Measurements from ENCODE around the gene KAZALD1.

The KAZALD1 gene, protein sequence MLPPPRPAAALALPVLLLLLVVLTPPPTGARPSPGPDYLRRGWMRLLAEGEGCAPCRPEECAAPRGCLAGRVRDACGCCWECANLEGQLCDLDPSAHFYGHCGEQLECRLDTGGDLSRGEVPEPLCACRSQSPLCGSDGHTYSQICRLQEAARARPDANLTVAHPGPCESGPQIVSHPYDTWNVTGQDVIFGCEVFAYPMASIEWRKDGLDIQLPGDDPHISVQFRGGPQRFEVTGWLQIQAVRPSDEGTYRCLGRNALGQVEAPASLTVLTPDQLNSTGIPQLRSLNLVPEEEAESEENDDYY

DNA sequence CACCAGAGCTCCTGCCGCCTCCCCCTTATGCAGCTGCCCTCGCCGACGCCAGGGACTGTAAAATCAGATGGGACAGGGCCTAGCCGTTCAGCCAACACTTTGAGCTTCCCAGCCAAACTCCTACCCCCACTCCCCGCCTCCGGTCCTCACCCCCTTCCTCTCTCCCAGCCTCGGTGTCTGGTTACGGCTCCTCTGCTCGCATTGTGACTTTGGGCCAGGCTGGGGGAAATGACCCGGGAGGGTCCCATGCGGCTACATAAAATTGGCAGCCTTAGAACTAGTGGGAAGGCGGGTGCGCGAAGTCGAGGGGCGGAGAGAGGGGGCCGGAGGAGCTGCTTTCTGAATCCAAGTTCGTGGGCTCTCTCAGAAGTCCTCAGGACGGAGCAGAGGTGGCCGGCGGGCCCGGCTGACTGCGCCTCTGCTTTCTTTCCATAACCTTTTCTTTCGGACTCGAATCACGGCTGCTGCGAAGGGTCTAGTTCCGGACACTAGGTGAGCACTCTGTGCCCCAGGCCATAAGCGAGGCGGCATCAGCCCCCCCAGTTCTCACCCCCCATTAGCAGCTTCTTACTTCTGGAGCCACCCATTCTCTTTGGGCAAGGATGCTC, at the start of gene KAZALD1:
Gene KAZALD1 (plus strand): TSS at position 366 of the 608 bp plus-strand sequence. CDS start 604 bp downstream, outside the sequence.
- DNase-seq (ENCODE audit: extremely low read depth in 1 of 2, low read depth in 1 of 2) = no peak

GRCh38 chr10:101012525-101013364, 49.0 kb upstream of the KAZALD1 start:
- peak; percentile 53 to 75 for DNase-seq (ENCODE audit: extremely low read depth in 1 of 2, low read depth in 1 of 2)

GRCh38 chr10:101013365-101013825, 48.4 kb upstream of the KAZALD1 start:
- no peak for DNase-seq (ENCODE audit: extremely low read depth in 1 of 2, low read depth in 1 of 2)

GRCh38 chr10:101014230-101014884, 47.4 kb upstream of the KAZALD1 start:
- DNase-seq (ENCODE audit: extremely low read depth in 1 of 2, low read depth in 1 of 2) = peak; percentile 39 to 59

DNA sequence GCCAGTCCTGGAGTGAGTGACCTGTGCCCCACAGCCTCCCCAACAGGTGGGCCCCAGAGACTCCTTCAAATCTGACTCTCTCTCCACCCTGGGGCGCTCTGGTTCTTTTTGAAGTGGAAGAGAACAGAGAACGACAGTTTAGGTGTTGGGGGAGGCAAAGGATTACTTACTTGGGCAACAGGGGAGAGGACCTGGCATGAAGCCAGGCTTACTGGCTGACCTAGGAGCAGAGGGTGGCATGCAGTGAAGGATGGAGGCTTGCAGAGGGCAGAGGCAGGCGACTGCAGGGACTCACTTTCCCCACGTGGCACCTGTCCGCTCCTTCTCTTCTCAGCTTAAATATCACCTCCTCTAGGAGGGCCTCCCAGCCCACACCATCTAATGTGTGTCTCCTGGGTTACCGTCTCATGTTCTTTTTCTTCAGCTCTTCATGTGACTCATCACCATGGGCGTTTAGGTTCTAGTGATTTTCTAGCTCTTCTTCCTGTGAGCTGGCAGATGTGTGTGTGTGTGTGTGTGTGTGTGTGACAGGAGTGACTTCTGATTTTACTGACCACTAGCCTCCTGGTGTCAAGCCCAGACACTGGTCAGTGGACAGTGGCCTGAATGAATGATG, 46.7 kb upstream of the KAZALD1 start:
- no peak for DNase-seq (ENCODE audit: extremely low read depth in 1 of 2, low read depth in 1 of 2)

- no peak for DNase-seq (ENCODE audit: extremely low read depth in 1 of 2, low read depth in 1 of 2)
Measured at GRCh38 chr10:101015582-101015973, 46.2 kb upstream of the KAZALD1 start.

- no peak for DNase-seq (ENCODE audit: extremely low read depth in 1 of 2, low read depth in 1 of 2)
Measured at GRCh38 chr10:101016814-101017213, 45.0 kb upstream of the KAZALD1 start.

GRCh38 chr10:101018118-101018599, 43.6 kb upstream of the KAZALD1 start:
- no peak for DNase-seq (ENCODE audit: extremely low read depth in 1 of 2, low read depth in 1 of 2)

GRCh38 chr10:101018600-101019439, 43.0 kb upstream of the KAZALD1 start:
- DNase-seq (ENCODE audit: extremely low read depth in 1 of 2, low read depth in 1 of 2) = peak; percentile 56 to 67

- DNase-seq (ENCODE audit: extremely low read depth in 1 of 2, low read depth in 1 of 2) = no peak
Measured at GRCh38 chr10:101019440-101019703, 42.4 kb upstream of the KAZALD1 start.

GRCh38 chr10:101020427-101021075, 41.2 kb upstream of the KAZALD1 start:
- DNase-seq (ENCODE audit: extremely low read depth in 1 of 2, low read depth in 1 of 2) = no peak

GRCh38 chr10:101021239-101021638, 40.5 kb upstream of the KAZALD1 start:
- no peak for DNase-seq (ENCODE audit: extremely low read depth in 1 of 2, low read depth in 1 of 2)

DNA sequence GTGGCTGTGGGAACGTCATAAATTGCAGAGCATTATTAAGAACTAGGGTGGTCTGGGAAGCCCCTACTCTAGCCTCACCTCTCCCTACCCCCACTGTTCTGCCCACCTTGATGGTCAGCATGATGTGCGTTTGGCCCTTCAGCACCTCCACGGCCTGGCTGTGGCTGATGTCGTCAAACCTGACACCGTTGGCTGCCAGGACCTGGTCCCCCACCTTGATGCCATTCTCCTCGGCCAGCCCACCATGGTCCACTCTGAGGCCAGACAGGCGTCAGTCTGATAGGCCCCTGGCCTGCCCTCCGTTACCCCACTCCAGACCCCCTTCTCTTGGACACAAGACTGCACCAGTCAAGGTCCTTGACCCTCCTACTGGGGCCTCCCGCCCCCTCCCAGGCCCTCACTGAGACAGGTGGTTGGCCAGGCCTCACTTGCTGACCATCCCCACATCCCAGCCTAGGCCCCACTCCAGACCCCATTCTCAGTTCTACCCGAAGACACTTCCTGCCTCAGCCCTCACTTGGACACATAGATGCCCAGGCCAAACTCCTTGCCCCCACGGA, 40.0 kb upstream of the KAZALD1 start:
- no peak for DNase-seq (ENCODE audit: extremely low read depth in 1 of 2, low read depth in 1 of 2)

GRCh38 chr10:101022967-101023705, 38.7 kb upstream of the KAZALD1 start:
- no peak for DNase-seq (ENCODE audit: extremely low read depth in 1 of 2, low read depth in 1 of 2)

DNA sequence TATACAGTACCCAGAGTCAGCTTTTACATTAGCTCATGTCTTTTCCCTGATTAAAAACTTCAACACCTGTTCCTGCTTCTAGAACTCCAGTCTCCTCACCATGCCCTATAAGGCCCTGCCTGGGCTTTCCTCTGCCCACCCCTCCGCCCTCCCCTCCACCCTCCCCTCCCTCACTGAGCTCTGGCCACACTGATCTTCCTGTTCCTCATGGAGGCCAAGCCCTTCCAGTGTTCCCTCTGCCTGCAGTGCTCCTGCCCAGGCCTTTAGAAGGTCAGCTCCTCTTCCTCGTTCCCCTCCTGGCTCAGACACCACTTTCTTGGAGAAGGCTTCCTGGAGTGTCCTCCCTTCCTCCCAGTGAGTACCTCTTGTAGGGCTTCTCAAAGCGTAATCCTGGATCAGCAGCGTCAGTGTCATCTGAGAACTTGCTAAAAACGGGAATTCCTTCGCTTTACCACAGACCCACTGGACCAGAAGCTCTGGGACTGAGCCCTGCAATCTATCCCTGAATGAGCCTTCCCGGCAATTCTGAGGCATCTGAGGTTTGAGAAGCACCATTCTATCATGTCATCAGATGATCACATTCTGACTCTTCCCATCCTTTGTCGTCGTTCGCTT, 34.6 kb upstream of the KAZALD1 start:
- DNase-seq (ENCODE audit: extremely low read depth in 1 of 2, low read depth in 1 of 2) = no peak

DNA sequence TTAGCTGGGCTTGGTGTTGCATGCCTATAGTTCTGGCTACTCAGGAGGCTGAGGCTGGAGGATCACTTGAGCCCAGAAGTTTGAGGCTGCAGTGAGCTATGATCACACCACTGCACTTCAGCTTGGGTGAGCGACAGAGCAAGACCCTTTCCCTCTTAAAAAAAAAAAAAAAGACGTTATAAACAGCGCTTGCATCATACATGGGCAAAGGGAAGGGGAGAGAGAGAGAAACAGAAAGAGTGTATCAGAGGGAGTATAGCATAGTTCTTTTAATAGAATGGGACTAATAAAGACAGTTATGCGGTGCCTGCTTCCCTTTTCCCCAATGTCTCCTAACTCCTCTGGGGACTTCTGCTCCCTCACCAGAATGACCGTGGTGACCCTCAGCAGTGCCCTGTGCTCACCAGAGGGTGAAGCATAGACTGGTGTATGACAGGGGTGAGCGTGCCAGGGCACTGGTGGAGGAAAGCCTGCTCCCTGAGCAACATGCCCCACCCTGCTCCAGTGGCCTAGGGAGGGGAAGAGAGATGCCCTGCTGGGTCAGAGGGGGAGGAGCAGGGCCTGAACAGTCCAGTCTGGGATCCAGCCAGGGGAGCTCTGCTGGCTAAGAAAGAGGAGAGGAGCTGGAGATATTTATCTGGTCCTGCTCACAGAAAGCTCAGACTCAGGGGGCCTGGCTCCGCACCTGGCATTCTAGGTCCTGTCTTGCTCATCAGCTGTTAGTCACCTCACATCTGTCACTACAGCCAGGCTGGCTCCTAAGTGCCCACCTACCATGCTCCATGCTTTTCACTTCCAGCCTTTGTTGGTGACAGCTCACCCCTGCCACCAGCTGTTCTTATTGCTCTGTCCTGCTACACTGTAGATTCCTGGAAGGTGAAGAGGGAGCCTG, 33.1 kb upstream of the KAZALD1 start:
- no peak for DNase-seq (ENCODE audit: extremely low read depth in 1 of 2, low read depth in 1 of 2)
